CD4-positive, alpha-beta T cell treated with Interferon alpha-2 for 1 hour (primary cell): ENCODE measurements around the gene INA.

Source experiments
- DNase-seq, 2 donors: peaks; one replicate each; pipeline ENCODE4 v3.0.0-alpha.2; 2020 to 2022

Gene INA

GRCh38 chr10:103276251-103276895, 565 bp upstream of the INA start:
- DNase-seq: no peak

GRCh38 chr10:103277713-103278536, 987 bp downstream of the INA start:
- no peak for DNase-seq

- DNase-seq: no peak
These were observed 1.5 kb downstream of the INA start for GRCh38 chr10:103278537-103278823.

GRCh38 chr10:103278862-103279298, 1.9 kb downstream of the INA start:
- peak in 1 of 2 donors; percentile 27 for DNase-seq

- DNase-seq: no peak
These were observed 3.1 kb downstream of the INA start for GRCh38 chr10:103280031-103280430.

- no peak for DNase-seq
These were observed 3.6 kb downstream of the INA start for GRCh38 chr10:103280506-103280905.

- DNase-seq: no peak
These were observed 4.8 kb downstream of the INA start for GRCh38 chr10:103281753-103282152.

GRCh38 chr10:103282961-103283360, 6.0 kb downstream of the INA start:
- DNase-seq: no peak

GRCh38 chr10:103284170-103284569, 7.2 kb downstream of the INA start:
- DNase-seq: peak in 1 of 2 donors; percentile 9

GRCh38 chr10:103287992-103288391, 11.1 kb downstream of the INA start:
- DNase-seq: no peak

- DNase-seq: no peak
These were observed 14.7 kb downstream of the INA start for GRCh38 chr10:103291588-103291987.

GRCh38 chr10:103295374-103296015, 18.6 kb downstream of the INA start:
- no peak for DNase-seq

GRCh38 chr10:103307594-103307993, 30.7 kb downstream of the INA start:
- DNase-seq: no peak

- no peak for DNase-seq
These were observed 33.3 kb downstream of the INA start for GRCh38 chr10:103310197-103310596.

- no peak for DNase-seq
These were observed 39.1 kb downstream of the INA start for GRCh38 chr10:103316087-103316486.

- no peak for DNase-seq
These were observed 51.0 kb downstream of the INA start for GRCh38 chr10:103327906-103328305.

GRCh38 chr10:103333934-103334520, 57.1 kb downstream of the INA start:
- peak in 1 of 2 donors; percentile 36 for DNase-seq

- DNase-seq: no peak
These were observed 57.6 kb downstream of the INA start for GRCh38 chr10:103334567-103334966.

- DNase-seq: no peak
These were observed 59.4 kb downstream of the INA start for GRCh38 chr10:103336370-103336769.
